ENCODE results near the gene ROBO2.

ROBO2 gene

DNA sequence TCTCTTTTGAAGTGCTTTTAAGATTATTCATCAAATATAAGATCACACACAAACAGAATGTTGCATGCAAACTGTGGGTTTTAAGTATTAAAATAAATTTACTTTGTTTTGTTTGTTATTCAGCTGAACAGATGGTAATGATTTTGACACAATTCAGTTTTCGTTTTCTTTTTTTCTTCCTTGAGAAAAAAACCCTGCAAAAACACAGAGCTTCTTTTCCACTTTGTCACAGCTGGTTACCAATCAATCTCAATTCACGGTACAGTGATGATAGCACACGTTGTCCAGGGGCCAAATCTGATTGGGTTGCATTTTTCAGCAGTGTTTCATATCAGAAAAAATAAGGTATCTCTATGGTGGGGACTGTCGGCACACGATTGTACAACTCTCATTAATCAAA lies 473.6 kb downstream of the ROBO2 start:
- Histone ChIP-seq H3K36me3 (ENCODE audit: control insufficient read depth, insufficient read depth, low read length) (no peaks in the 10 kb centered on the region), H3K9me3 (ENCODE audit: control insufficient read depth, low read length) (no peaks in the 10 kb centered on the region), H3K9ac (no peak overlapping the region), H3K79me2 (no peaks in the 10 kb centered on the region), H2AFZ (no peak overlapping the region), H3K4me2 (ENCODE audit: low read length) (no peak overlapping the region), H3K4me1 (no peaks in the 10 kb centered on the region), H3K27me3 (ENCODE audit: control insufficient read depth, insufficient read depth, low read length) (no peaks in the 10 kb centered on the region), H3K4me3 (ENCODE audit: low read depth, low read length) (no peak overlapping the region), H3K27ac (no peak overlapping the region)
- TF ChIP-seq CTCF (IDR thresholded peaks at IDR 0.05): no peak

DNA sequence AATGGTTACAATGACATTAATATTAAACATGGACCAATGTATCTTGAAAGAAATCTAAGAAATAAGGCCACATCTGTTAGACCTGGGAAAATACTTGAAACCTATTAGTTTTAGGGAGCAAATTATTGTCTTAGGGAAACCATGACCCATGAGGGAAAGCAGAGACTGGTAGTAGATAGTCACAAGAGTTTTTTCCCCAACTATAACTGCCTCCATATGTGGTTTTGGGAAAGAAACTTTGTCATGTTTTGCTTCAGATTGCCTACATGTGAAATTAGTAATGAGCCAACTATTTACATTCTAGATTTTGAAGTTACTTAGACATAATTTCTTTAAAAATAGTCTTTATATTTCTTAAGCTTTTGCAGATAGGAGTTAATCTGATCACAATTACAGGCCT lies 474.9 kb downstream of the ROBO2 start:
- Histone ChIP-seq H3K9ac (no peak overlapping the region), H2AFZ (no peak overlapping the region), H3K36me3 (ENCODE audit: control insufficient read depth, insufficient read depth, low read length) (no peaks in the 10 kb centered on the region), H3K79me2 (no peaks in the 10 kb centered on the region), H3K4me3 (ENCODE audit: low read depth, low read length) (no peak overlapping the region), H3K27me3 (ENCODE audit: control insufficient read depth, insufficient read depth, low read length) (no peaks in the 10 kb centered on the region), H3K4me2 (ENCODE audit: low read length) (no peak overlapping the region), H3K4me1 (no peaks in the 10 kb centered on the region), H3K9me3 (ENCODE audit: control insufficient read depth, low read length) (no peaks in the 10 kb centered on the region), H3K27ac (no peak overlapping the region)
- no peak for TF ChIP-seq CTCF (IDR thresholded peaks at IDR 0.05)

DNA sequence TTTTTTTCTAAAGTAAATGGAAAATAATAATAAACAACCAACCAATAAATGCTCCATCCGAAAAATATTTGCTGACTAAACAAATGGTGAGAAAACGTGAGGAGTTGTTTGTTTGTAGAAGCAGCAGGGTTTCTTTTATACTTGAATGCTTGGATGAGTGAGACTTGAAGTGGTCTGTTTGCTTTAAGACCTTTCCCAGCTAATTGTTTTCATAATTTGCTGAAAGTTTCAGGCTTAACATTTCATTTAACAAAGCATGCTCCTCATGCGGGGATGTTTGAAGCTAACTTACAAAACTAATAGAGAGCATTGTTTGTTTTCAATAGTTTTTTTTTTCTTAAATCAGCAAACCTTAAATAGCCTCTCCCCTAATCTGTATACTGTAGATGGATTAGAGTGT lies 484.6 kb downstream of the ROBO2 start:
- Histone ChIP-seq H3K9me3 (ENCODE audit: control insufficient read depth, low read length) (no peaks in the 10 kb centered on the region), H3K4me1 (no peaks in the 10 kb centered on the region), H3K36me3 (ENCODE audit: control insufficient read depth, insufficient read depth, low read length) (no peaks in the 10 kb centered on the region)

DNA sequence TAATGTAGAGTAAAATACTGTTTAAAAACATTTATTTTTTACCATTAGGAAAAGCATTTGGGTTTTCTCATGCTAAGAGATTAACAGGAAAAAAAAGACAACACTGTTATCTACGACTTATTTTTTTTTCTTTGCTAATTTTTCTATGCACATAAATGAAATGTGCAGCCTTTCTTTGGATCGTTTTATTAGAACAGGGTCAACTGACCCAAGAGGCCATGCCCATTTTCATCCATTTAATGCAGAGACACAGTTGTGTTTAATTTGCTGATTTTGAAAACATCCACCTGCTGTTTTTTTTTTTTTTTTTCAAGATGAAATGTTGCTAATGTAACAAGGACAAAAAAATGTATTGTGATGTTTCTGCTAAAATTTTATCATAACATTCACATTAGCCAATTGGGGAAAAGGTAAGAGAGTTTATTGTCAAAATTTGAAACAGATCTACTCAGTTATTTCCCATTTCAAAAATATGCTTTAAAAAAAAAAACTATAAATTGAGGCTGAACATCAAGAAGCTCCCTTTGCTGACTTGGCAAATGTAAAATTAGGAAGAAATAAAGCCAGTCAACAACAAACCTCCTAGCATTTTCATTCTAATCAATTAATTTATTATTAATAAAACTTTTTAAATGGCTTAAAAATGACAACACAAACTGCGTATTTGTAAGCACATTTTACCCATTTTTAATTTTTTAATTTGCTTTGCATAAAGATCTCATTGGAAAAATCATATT lies 485.2 kb downstream of the ROBO2 start:
- no peak overlapping the region for H3K9ac ChIP-seq
- no peak overlapping the region for H2AFZ ChIP-seq
- no peaks in the 10 kb centered on the region for H3K36me3 ChIP-seq (ENCODE audit: control insufficient read depth, insufficient read depth, low read length)
- H3K27ac ChIP-seq: no peak overlapping the region
- no peaks in the 10 kb centered on the region for H3K79me2 ChIP-seq
- no peaks in the 10 kb centered on the region for H3K4me1 ChIP-seq
- H3K4me2 ChIP-seq (ENCODE audit: low read length): no peak overlapping the region
- no peak for TF ChIP-seq CTCF (IDR thresholded peaks at IDR 0.05)
- no peaks in the 10 kb centered on the region for H3K9me3 ChIP-seq (ENCODE audit: control insufficient read depth, low read length)
- no peak overlapping the region for H3K4me3 ChIP-seq (ENCODE audit: low read depth, low read length)
- H3K27me3 ChIP-seq (ENCODE audit: control insufficient read depth, insufficient read depth, low read length): no peaks in the 10 kb centered on the region

More for the DNA sequence above, 484.6 kb downstream of the ROBO2 start:
- H3K79me2 ChIP-seq: no peaks in the 10 kb centered on the region
- no peaks in the 10 kb centered on the region for H3K27me3 ChIP-seq (ENCODE audit: control insufficient read depth, insufficient read depth, low read length)
- H3K9ac ChIP-seq: no peak overlapping the region
- TF ChIP-seq CTCF (IDR thresholded peaks at IDR 0.05): no peak
- no peak overlapping the region for H2AFZ ChIP-seq
- H3K4me2 ChIP-seq (ENCODE audit: low read length): no peak overlapping the region
- H3K4me3 ChIP-seq (ENCODE audit: low read depth, low read length): no peak overlapping the region
- H3K27ac ChIP-seq: no peak overlapping the region

DNA sequence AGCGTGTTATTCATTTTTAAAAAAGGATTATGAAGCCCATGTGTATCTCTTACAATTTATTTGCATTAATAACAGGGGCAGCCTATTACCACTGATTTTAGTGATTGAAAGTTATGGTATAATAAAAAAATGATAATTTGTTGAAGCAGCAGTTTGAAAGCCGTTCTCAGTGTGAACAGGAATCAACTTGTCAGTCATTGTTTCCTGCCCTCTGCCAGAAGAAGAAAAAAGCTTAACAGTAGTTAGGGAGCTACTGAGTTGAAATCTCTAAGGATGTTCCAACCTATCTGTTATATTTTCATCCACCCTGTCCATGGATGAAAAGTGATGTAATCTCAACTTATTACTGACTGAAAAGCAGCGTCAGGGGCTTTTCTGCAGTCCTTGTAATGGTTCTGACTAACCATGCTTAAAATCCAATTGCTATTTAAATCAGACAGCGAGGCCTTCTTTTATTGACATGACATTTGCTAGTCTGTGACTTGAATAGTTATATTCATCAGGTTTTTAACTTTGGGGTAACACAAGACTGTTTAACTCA lies 486.7 kb downstream of the ROBO2 start:
- TF ChIP-seq CTCF (IDR thresholded peaks at IDR 0.05): no peak
- no peak overlapping the region for H3K4me2 ChIP-seq (ENCODE audit: low read length)

More for the DNA sequence above, 486.7 kb downstream of the ROBO2 start:
- H3K9me3 ChIP-seq (ENCODE audit: control insufficient read depth, low read length): no peaks in the 10 kb centered on the region
- no peaks in the 10 kb centered on the region for H3K4me1 ChIP-seq
- no peak overlapping the region for H3K9ac ChIP-seq
- H3K79me2 ChIP-seq: no peaks in the 10 kb centered on the region
- H3K27me3 ChIP-seq (ENCODE audit: control insufficient read depth, insufficient read depth, low read length): no peaks in the 10 kb centered on the region
- no peak overlapping the region for H3K27ac ChIP-seq
- no peak overlapping the region for H3K4me3 ChIP-seq (ENCODE audit: low read depth, low read length)
- H3K36me3 ChIP-seq (ENCODE audit: control insufficient read depth, insufficient read depth, low read length): no peaks in the 10 kb centered on the region
- H2AFZ ChIP-seq: no peak overlapping the region
